Activated CD4-positive, alpha-beta memory T cell treated with anti-CD3 and anti-CD28 coated beads for 36 hours (primary cell): ENCODE measurements around the gene NUDT9. TPM values are rescaled to one million over a fixed set of nuclear protein-coding genes. Genes with fewer than 3 reads are reported as not detected.
"Not testable (repeated sequence)": the region's sequence is repeated elsewhere in the genome, so short reads cannot be mapped to it uniquely, and the experiment has no call there.

Experiments used
- CTCF ChIA-PET: fragments of 350-600 bp; sonication (Branson Sonifier 250); formaldehyde crosslinking; loops from one replicate; lab custom pipeline; 2021; ENCODE audit warnings: antibody characterized with exemption, inconsistent platforms; lab: Charles Lee
- POLR2A ChIA-PET: fragments of 350-600 bp; sonication (Branson Sonifier 250); formaldehyde crosslinking; loops from one replicate; lab custom pipeline; 2021; ENCODE audit warnings: antibody characterized with exemption; lab: Charles Lee
- DNase-seq: peaks from one replicate; pipeline ENCODE4 v3.0.0-alpha.2; 2020
- H3K27ac Mint-ChIP-seq: one replicate; pipeline ENCODE4 v1.8.0; 2021; ENCODE audit warnings: mixed read lengths
- H3K27me3 Mint-ChIP-seq: one replicate; pipeline ENCODE4 v1.8.0; 2021; ENCODE audit warnings: mixed read lengths
- H3K36me3 Mint-ChIP-seq: one replicate; pipeline ENCODE4 v1.8.0; 2021; ENCODE audit warnings: mixed read lengths
- H3K4me1 Mint-ChIP-seq: one replicate; pipeline ENCODE4 v1.8.0; 2021; ENCODE audit warnings: low read depth, mixed read lengths
- H3K4me3 Mint-ChIP-seq: one replicate; pipeline ENCODE4 v1.8.0; 2021; ENCODE audit warnings: mild to moderate bottlenecking, mixed read lengths
- H3K9me3 Mint-ChIP-seq: one replicate; pipeline ENCODE4 v1.8.0; 2021; ENCODE audit warnings: mixed read lengths
- intact Hi-C: fragments of 100-400 bp; cut with micrococcal nuclease; formaldehyde crosslinking; loops from one replicate; pipeline ENCODE4 v1.15.1; 2023
- total RNA-seq, 2 experiments: library from RNA; stranded (reverse); gene quantifications; one replicate each; pipeline ENCODE4 v1.2.3, GENCODE V29; 2021

NUDT9 gene
- total RNA-seq, 2 experiments from 2014 or later, result 13.1 to 13.9 TPM

GRCh38 chr4:87409420-87409939 lies 12.9 kb upstream of the NUDT9 start:
- no peak for DNase-seq
- Mint-ChIP-seq H3K27me3 (peaks cover 20% of the 10 kb centered on the region), H3K4me3 (no peak overlapping the region), H3K9me3 (no peaks in the 10 kb centered on the region), H3K36me3 (no peaks in the 10 kb centered on the region), H3K27ac (no peak overlapping the region), H3K4me1 (peaks cover 9% of the 10 kb centered on the region)
- ChIA-PET POLR2A (no interaction called here), CTCF (no interaction called here)
- intact Hi-C loops, result no loop called here

GRCh38 chr4:87410157-87410556 lies 12.2 kb upstream of the NUDT9 start:
- H3K9me3 Mint-ChIP-seq, result no peaks in the 10 kb centered on the region
- POLR2A ChIA-PET, result no interaction called here

GRCh38 chr4:87410679-87411078 lies 11.7 kb upstream of the NUDT9 start:
- ChIA-PET CTCF (interaction anchor here (1.2 kb wide), 1 partner anchor 35 kb away, joined by 5 read pairs; no protein-coding TSS in a partner anchor), POLR2A (no interaction called here)
- no peak for DNase-seq
- H3K9me3 Mint-ChIP-seq, result no peaks in the 10 kb centered on the region
- H3K27me3 Mint-ChIP-seq, result peaks cover 20% of the 10 kb centered on the region
- intact Hi-C loops, result no loop called here
- H3K27ac Mint-ChIP-seq, result no peak overlapping the region
- no peaks in the 10 kb centered on the region for H3K36me3 Mint-ChIP-seq
- H3K4me3 Mint-ChIP-seq, result no peak overlapping the region
- peaks cover 9% of the 10 kb centered on the region for H3K4me1 Mint-ChIP-seq

More at GRCh38 chr4:87410157-87410556, 12.2 kb upstream of the NUDT9 start:
- DNase-seq, result no peak
- Mint-ChIP-seq H3K4me3 (no peak overlapping the region), H3K36me3 (no peaks in the 10 kb centered on the region), H3K27me3 (peaks cover 20% of the 10 kb centered on the region), H3K27ac (no peak overlapping the region), H3K4me1 (peaks cover 9% of the 10 kb centered on the region)
- CTCF ChIA-PET, result interaction anchor here (1.2 kb wide), 1 partner anchor 35 kb away, joined by 5 read pairs; no protein-coding TSS in a partner anchor
- intact Hi-C loops, result no loop called here

GRCh38 chr4:87414816-87415215 lies 7.6 kb upstream of the NUDT9 start:
- Mint-ChIP-seq H3K9me3 (no peaks in the 10 kb centered on the region), H3K4me1 (no peaks in the 10 kb centered on the region), H3K4me3 (no peak overlapping the region), H3K27ac (no peak overlapping the region), H3K27me3 (peaks cover 6% of the 10 kb centered on the region), H3K36me3 (no peaks in the 10 kb centered on the region)
- no peak for DNase-seq
- ChIA-PET CTCF (no interaction called here), POLR2A (no interaction called here)
- intact Hi-C loops, result no loop called here

GRCh38 chr4:87416965-87417364 lies 5.4 kb upstream of the NUDT9 start:
- Mint-ChIP-seq H3K27me3 (no peaks in the 10 kb centered on the region), H3K27ac (no peak overlapping the region), H3K36me3 (no peaks in the 10 kb centered on the region), H3K4me1 (peaks cover 7% of the 10 kb centered on the region), H3K9me3 (no peaks in the 10 kb centered on the region), H3K4me3 (no peak overlapping the region)
- ChIA-PET POLR2A (no interaction called here), CTCF (interaction anchor here (0.8 kb wide), 1 partner anchor 48 kb away, joined by 3 read pairs; no protein-coding TSS in a partner anchor)
- intact Hi-C loops, result no loop called here
- no peak for DNase-seq

GRCh38 chr4:87418410-87418809 lies 4.0 kb upstream of the NUDT9 start:
- H3K9me3 Mint-ChIP-seq, intact Hi-C loops, H3K36me3 Mint-ChIP-seq, POLR2A ChIA-PET, H3K27me3 Mint-ChIP-seq, H3K27ac Mint-ChIP-seq, H3K4me1 Mint-ChIP-seq, H3K4me3 Mint-ChIP-seq, CTCF ChIA-PET, DNase-seq: not testable (repeated sequence)

- no peak for DNase-seq
- Mint-ChIP-seq H3K4me1 (peaks cover 18% of the 10 kb centered on the region), H3K27ac (no peak overlapping the region), H3K36me3 (no peaks in the 10 kb centered on the region), H3K27me3 (no peaks in the 10 kb centered on the region), H3K4me3 (no peak overlapping the region), H3K9me3 (no peaks in the 10 kb centered on the region)
- POLR2A ChIA-PET, result no interaction called here
- intact Hi-C loops, result no loop called here
- CTCF ChIA-PET, result interaction anchor here (0.5 kb wide), 1 partner anchor 29 kb away, joined by 3 read pairs; the partner anchor contains the start of gene HSD17B11
Observed at GRCh38 chr4:87419578-87420249, 2.7 kb upstream of the NUDT9 start.

GRCh38 chr4:87420276-87420830 lies 2.0 kb upstream of the NUDT9 start:
- DNase-seq, result no peak
- Mint-ChIP-seq H3K27ac (no peak overlapping the region), H3K27me3 (no peaks in the 10 kb centered on the region), H3K36me3 (no peaks in the 10 kb centered on the region), H3K4me1 (peaks cover 20% of the 10 kb centered on the region), H3K9me3 (no peaks in the 10 kb centered on the region), H3K4me3 (no peak overlapping the region)
- CTCF ChIA-PET, result interaction anchor here (0.5 to 0.7 kb wide), 2 partner anchors 29 to 40 kb away, joined by 3 read pairs; partner anchors contain the start of gene HSD17B11
- intact Hi-C loops, result no loop called here
- POLR2A ChIA-PET, result interaction anchor here (3.0 kb wide), 1 partner anchor 30 kb away, joined by 31 read pairs; the partner anchor contains the start of gene HSD17B11

GRCh38 chr4:87423317-87424098 lies 1.1 kb downstream of the NUDT9 start:
- H3K4me3 Mint-ChIP-seq, result peak overlapping the region; percentile 97
- H3K27me3 Mint-ChIP-seq, result no peaks in the 10 kb centered on the region
- no peak overlapping the region for H3K27ac Mint-ChIP-seq
- POLR2A ChIA-PET, result interaction anchor here (1.3 to 3.0 kb wide), 2 partner anchors 33 to 36 kb away, joined by 5 to 31 read pairs; partner anchors contain the start of gene HSD17B11
- no peak for DNase-seq
- no peaks in the 10 kb centered on the region for H3K9me3 Mint-ChIP-seq
- CTCF ChIA-PET, result interaction anchor here (1.6 kb wide), 1 partner anchor 33 kb away, joined by 11 read pairs; the partner anchor contains the start of gene HSD17B11
- H3K4me1 Mint-ChIP-seq, result peaks cover 36% of the 10 kb centered on the region
- H3K36me3 Mint-ChIP-seq, result no peaks in the 10 kb centered on the region
- intact Hi-C loops, result loop anchor here (1.0 to 2.0 kb wide), 2 partner anchors 41 to 48 kb away; no protein-coding TSS in a partner anchor

GRCh38 chr4:87424099-87424543 lies 1.7 kb downstream of the NUDT9 start:
- H3K27ac Mint-ChIP-seq, H3K9me3 Mint-ChIP-seq, intact Hi-C loops, H3K36me3 Mint-ChIP-seq, POLR2A ChIA-PET, H3K27me3 Mint-ChIP-seq, DNase-seq, CTCF ChIA-PET: not testable (repeated sequence)
- peak overlapping the region; percentile 65 for H3K4me3 Mint-ChIP-seq
- peaks cover 36% of the 10 kb centered on the region for H3K4me1 Mint-ChIP-seq

- intact Hi-C loops, result no loop called here
- CTCF ChIA-PET, result interaction anchor here (1.1 kb wide), 2 partner anchors 33 to 786 kb away, joined by 3 to 4 read pairs; no protein-coding TSS in a partner anchor
Observed at GRCh38 chr4:87425711-87426110, 3.3 kb downstream of the NUDT9 start.

More at GRCh38 chr4:87425711-87426110, 3.3 kb downstream of the NUDT9 start:
- no peak for DNase-seq
- no peaks in the 10 kb centered on the region for H3K36me3 Mint-ChIP-seq
- H3K4me1 Mint-ChIP-seq, result peaks cover 46% of the 10 kb centered on the region
- no peak overlapping the region for H3K27ac Mint-ChIP-seq
- no peak overlapping the region for H3K4me3 Mint-ChIP-seq
- no peaks in the 10 kb centered on the region for H3K9me3 Mint-ChIP-seq
- POLR2A ChIA-PET, result no interaction called here
- H3K27me3 Mint-ChIP-seq, result no peaks in the 10 kb centered on the region
